ENCODE results near the gene ADM2. TPM values are rescaled to one million over a fixed set of nuclear protein-coding genes. Genes with fewer than 3 reads are reported as not detected.

Gene ADM2
- total and polyA plus RNA-seq, 2 experiments from 2014 or later, result 4.1 to 5.1 TPM

- no peak overlapping the region for H3K27ac ChIP-seq
- no peak overlapping the region for H3K4me3 ChIP-seq
- H4K20me1 ChIP-seq (ENCODE audit: insufficient read depth, poor library complexity, severe bottlenecking), result no peaks in the 10 kb centered on the region
- no peaks in the 10 kb centered on the region for H3K36me3 ChIP-seq (replicated peaks; ENCODE audit: insufficient read depth, low read depth)
- no peak for TF ChIP-seq EZH2phosphoT487 (IDR thresholded peaks at IDR 0.05; ENCODE audit: low read depth, severe bottlenecking, unreplicated experiment)
- TF ChIP-seq, protein P1, sequence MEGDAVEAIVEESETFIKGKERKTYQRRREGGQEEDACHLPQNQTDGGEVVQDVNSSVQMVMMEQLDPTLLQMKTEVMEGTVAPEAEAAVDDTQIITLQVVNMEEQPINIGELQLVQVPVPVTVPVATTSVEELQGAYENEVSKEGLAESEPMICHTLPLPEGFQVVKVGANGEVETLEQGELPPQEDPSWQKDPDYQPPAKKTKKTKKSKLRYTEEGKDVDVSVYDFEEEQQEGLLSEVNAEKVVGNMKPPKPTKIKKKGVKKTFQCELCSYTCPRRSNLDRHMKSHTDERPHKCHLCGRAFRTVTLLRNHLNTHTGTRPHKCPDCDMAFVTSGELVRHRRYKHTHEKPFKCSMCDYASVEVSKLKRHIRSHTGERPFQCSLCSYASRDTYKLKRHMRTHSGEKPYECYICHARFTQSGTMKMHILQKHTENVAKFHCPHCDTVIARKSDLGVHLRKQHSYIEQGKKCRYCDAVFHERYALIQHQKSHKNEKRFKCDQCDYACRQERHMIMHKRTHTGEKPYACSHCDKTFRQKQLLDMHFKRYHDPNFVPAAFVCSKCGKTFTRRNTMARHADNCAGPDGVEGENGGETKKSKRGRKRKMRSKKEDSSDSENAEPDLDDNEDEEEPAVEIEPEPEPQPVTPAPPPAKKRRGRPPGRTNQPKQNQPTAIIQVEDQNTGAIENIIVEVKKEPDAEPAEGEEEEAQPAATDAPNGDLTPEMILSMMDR (IDR thresholded peaks at IDR 0.05; ENCODE audit: poor library complexity), result no peak
- TF ChIP-seq EZH2 (IDR thresholded peaks at IDR 0.05; ENCODE audit: borderline replicate concordance), result no peak
- no peaks in the 10 kb centered on the region for H3K9me2 ChIP-seq (replicated peaks; ENCODE audit: insufficient read depth)
- H3K79me2 ChIP-seq, result no peaks in the 10 kb centered on the region
- H3K4me1 ChIP-seq (ENCODE audit: insufficient read depth), result no peaks in the 10 kb centered on the region
- no peak overlapping the region for H3K4me2 ChIP-seq
- no peak for DNase-seq (ENCODE audit: low spot score)
- no peaks in the 10 kb centered on the region for H3K9me3 ChIP-seq (ENCODE audit: low read depth)
- H2AFZ ChIP-seq, result no peak overlapping the region
- WGBS (ENCODE audit: low lambda C conversion rate, missing lambda C conversion rate), result 96% methylated on average over 26 of the region's 27 CpGs
- H3K27me3 ChIP-seq, result no peaks in the 10 kb centered on the region
Observed at GRCh38 chr22:50454556-50455075, 26.7 kb upstream of the ADM2 start.

DNA sequence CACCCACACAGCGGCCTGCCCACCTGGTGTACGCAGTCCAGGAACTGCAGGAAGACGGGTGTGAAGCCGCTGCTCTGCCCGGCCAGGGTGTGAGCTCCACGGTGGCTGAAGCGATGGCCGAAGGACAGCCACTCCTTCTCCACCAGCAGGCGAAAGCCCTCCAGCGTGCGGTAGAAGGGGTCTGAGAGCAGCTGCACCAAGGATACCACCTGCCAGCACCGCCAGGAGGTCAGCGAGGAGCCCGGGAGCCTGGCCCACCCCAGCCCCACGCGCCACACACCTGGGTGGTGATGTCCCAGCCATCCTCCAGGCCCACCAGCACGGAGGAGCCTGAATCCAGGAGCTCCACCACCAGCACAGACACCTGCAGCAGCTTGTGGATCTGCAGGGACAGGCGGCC is 26.1 kb upstream of the ADM2 start:
- TF ChIP-seq EZH2phosphoT487 (IDR thresholded peaks at IDR 0.05; ENCODE audit: low read depth, severe bottlenecking, unreplicated experiment) (no peak), EZH2 (IDR thresholded peaks at IDR 0.05; ENCODE audit: borderline replicate concordance) (no peak)
- TF ChIP-seq, protein P1 (IDR thresholded peaks at IDR 0.05; ENCODE audit: poor library complexity), result no peak
- Histone ChIP-seq H3K79me2 (no peaks in the 10 kb centered on the region), H3K36me3 (replicated peaks; ENCODE audit: insufficient read depth, low read depth) (no peaks in the 10 kb centered on the region)

GRCh38 chr22:50456026-50456425 is 25.3 kb upstream of the ADM2 start:
- Histone ChIP-seq H3K79me2 (no peaks in the 10 kb centered on the region), H3K9me3 (ENCODE audit: low read depth) (no peaks in the 10 kb centered on the region), H3K9me2 (replicated peaks; ENCODE audit: insufficient read depth) (no peaks in the 10 kb centered on the region), H4K20me1 (ENCODE audit: insufficient read depth, poor library complexity, severe bottlenecking) (no peaks in the 10 kb centered on the region), H3K4me1 (ENCODE audit: insufficient read depth) (no peaks in the 10 kb centered on the region), H3K4me3 (no peak overlapping the region), H3K27me3 (no peaks in the 10 kb centered on the region), H3K4me2 (no peak overlapping the region), H3K36me3 (replicated peaks; ENCODE audit: insufficient read depth, low read depth) (no peaks in the 10 kb centered on the region), H2AFZ (no peak overlapping the region), H3K27ac (no peak overlapping the region)
- 96% methylated on average over 9 of the region's 11 CpGs for WGBS (ENCODE audit: low lambda C conversion rate, missing lambda C conversion rate)
- no peak for TF ChIP-seq EZH2 (IDR thresholded peaks at IDR 0.05; ENCODE audit: borderline replicate concordance)
- TF ChIP-seq, protein P1 (IDR thresholded peaks at IDR 0.05; ENCODE audit: poor library complexity), result no peak
- no peak for TF ChIP-seq EZH2phosphoT487 (IDR thresholded peaks at IDR 0.05; ENCODE audit: low read depth, severe bottlenecking, unreplicated experiment)
- DNase-seq (ENCODE audit: low spot score), result no peak

More for the DNA sequence above, 26.1 kb upstream of the ADM2 start:
- Histone ChIP-seq H3K9me3 (ENCODE audit: low read depth) (no peaks in the 10 kb centered on the region), H3K27ac (no peak overlapping the region), H3K9me2 (replicated peaks; ENCODE audit: insufficient read depth) (no peaks in the 10 kb centered on the region), H3K27me3 (no peaks in the 10 kb centered on the region), H3K4me3 (no peak overlapping the region), H3K4me1 (ENCODE audit: insufficient read depth) (no peaks in the 10 kb centered on the region), H3K4me2 (no peak overlapping the region), H2AFZ (no peak overlapping the region), H4K20me1 (ENCODE audit: insufficient read depth, poor library complexity, severe bottlenecking) (no peaks in the 10 kb centered on the region)
- 94% methylated on average over 18 of the region's 18 CpGs for WGBS (ENCODE audit: low lambda C conversion rate, missing lambda C conversion rate)
- DNase-seq (ENCODE audit: low spot score), result no peak

All from hepatocyte (in vitro differentiated cells).